ENCODE data around the gene ZIC2.
A peak's percentile ranks its signal among the peaks of the same experiment; 100 is the strongest.
"Not testable (repeated sequence)": the region's sequence is repeated elsewhere in the genome, so short reads cannot be mapped to it uniquely, and the experiment has no call there.

The ZIC2 gene

GRCh38 chr13:99949679-99950413 is 31.7 kb upstream of the ZIC2 start:
- no peak for TF ChIP-seq POLR2A (IDR thresholded peaks at IDR 0.05; ENCODE audit: extremely low read depth, insufficient read length)
- TF ChIP-seq, protein P1, sequence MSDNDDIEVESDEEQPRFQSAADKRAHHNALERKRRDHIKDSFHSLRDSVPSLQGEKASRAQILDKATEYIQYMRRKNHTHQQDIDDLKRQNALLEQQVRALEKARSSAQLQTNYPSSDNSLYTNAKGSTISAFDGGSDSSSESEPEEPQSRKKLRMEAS (IDR thresholded peaks at IDR 0.05; ENCODE audit: low read depth, low read length): no peak
- TF ChIP-seq MYC (IDR thresholded peaks at IDR 0.05; ENCODE audit: low read depth, low read length): no peak
- DNase-seq (ENCODE audit: low read depth): peak; percentile 27
- no peak overlapping the region for H3K4me3 ChIP-seq (ENCODE audit: low read depth, low read length)

- DNase-seq (ENCODE audit: low read depth); H3K4me3 ChIP-seq (ENCODE audit: low read depth, low read length): not testable (repeated sequence)
These were observed 29.9 kb upstream of the ZIC2 start for GRCh38 chr13:99951666-99952065.

DNA sequence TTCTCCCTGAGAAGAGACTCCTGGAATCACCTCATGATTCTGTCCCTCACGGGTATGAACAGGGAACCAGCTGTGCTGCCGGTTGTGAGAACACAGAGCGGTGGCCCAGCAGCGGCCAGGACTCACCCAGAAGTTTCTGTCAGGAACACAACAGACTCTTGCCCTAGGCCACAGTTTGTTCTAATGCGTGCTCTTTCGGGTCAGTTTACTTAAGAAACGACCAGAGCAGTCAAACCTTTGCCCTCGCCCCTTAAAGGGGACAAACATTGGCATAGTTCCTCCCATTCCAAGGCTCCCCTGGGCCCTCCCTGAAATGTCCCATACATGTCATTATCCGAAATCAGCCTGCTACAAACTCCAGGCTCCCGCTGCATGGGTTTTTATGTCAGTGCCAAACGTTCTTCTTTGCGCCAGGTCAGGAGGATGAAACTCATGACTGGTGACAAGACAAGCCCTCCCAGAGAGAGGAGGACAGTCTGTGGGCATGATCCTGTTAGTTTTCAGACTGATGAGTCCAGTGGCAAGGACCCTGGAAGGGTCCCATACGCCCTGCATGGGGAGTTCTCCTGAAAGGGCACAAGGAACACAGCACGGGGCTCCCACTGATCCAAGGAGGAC is 28.3 kb upstream of the ZIC2 start:
- DNase-seq (ENCODE audit: low read depth): no peak
- no peak for TF ChIP-seq POLR2A (IDR thresholded peaks at IDR 0.05; ENCODE audit: extremely low read depth, insufficient read length)
- no peak for TF ChIP-seq CTCF (IDR thresholded peaks at IDR 0.05; ENCODE audit: low read depth, low read length)
- TF ChIP-seq, protein P1 (IDR thresholded peaks at IDR 0.05; ENCODE audit: low read depth, low read length): no peak
- TF ChIP-seq MYC (IDR thresholded peaks at IDR 0.05; ENCODE audit: low read depth, low read length): no peak
- H3K4me3 ChIP-seq (ENCODE audit: low read depth, low read length): no peak overlapping the region

DNA sequence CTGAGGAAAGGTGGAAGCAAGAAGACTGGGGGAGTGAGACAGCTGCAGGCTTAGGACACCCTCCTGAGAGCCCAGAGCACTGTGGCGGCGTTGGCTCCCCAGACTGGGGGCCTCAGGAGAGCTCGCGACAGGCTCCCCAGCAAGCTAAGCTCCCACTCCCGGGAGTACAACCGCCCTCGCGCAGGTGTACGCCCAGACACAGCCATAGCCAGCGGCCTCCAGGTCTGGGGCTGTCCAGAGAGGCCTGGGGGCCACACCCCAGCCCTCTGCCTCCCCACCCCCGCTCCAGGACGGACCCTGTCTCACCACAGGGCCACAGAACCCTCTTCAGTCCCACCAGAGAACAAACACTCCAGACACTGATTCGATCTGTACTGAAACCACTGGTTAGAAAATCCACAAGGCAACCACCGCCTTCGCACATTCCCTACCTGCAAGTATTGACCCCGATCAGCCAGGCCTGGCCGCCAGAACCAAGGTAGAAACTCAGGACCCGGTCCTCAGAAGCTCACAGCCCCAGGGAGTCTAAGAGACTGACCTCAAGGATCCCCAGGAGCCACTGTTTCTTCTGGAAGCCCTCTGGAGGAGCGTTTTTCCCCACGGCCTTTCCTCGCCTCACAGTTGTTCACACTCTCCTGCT is 26.4 kb upstream of the ZIC2 start:
- TF ChIP-seq, protein P1 (IDR thresholded peaks at IDR 0.05; ENCODE audit: low read depth, low read length): no peak
- no peak for TF ChIP-seq CTCF (IDR thresholded peaks at IDR 0.05; ENCODE audit: low read depth, low read length)
- no peak for TF ChIP-seq POLR2A (IDR thresholded peaks at IDR 0.05; ENCODE audit: extremely low read depth, insufficient read length)
- no peak for TF ChIP-seq MYC (IDR thresholded peaks at IDR 0.05; ENCODE audit: low read depth, low read length)
- DNase-seq (ENCODE audit: low read depth): no peak
- H3K4me3 ChIP-seq (ENCODE audit: low read depth, low read length): no peak overlapping the region

- H3K4me3 ChIP-seq (ENCODE audit: low read depth, low read length): no peak overlapping the region
- DNase-seq (ENCODE audit: low read depth): peak; percentile 43
- TF ChIP-seq POLR2A (IDR thresholded peaks at IDR 0.05; ENCODE audit: extremely low read depth, insufficient read length) (no peak), MYC (IDR thresholded peaks at IDR 0.05; ENCODE audit: low read depth, low read length) (no peak), CTCF (IDR thresholded peaks at IDR 0.05; ENCODE audit: low read depth, low read length) (no peak)
- TF ChIP-seq, protein P1 (IDR thresholded peaks at IDR 0.05; ENCODE audit: low read depth, low read length): no peak
These were observed 25.7 kb upstream of the ZIC2 start for GRCh38 chr13:99955747-99956472.

- TF ChIP-seq CTCF (IDR thresholded peaks at IDR 0.05; ENCODE audit: low read depth, low read length) (no peak), POLR2A (IDR thresholded peaks at IDR 0.05; ENCODE audit: extremely low read depth, insufficient read length) (no peak)
- peak overlapping the region; percentile 23 for H3K4me3 ChIP-seq (ENCODE audit: low read depth, low read length)
- peak; percentile 65 for DNase-seq (ENCODE audit: low read depth)
These were observed 24.9 kb upstream of the ZIC2 start for GRCh38 chr13:99956473-99957349.

Measured in NB4 (cell line).